HG03066 (cell line): ENCODE measurements around the gene SCN2B.

Experiments used
- ATAC-seq: cut with Tn5 transposase; IDR thresholded peaks from one replicate; pipeline ENCODE4 v1.9.1; 2021; ENCODE audit warnings: low read depth; ENCODE audit not compliant: unreplicated experiment

SCN2B gene

DNA sequence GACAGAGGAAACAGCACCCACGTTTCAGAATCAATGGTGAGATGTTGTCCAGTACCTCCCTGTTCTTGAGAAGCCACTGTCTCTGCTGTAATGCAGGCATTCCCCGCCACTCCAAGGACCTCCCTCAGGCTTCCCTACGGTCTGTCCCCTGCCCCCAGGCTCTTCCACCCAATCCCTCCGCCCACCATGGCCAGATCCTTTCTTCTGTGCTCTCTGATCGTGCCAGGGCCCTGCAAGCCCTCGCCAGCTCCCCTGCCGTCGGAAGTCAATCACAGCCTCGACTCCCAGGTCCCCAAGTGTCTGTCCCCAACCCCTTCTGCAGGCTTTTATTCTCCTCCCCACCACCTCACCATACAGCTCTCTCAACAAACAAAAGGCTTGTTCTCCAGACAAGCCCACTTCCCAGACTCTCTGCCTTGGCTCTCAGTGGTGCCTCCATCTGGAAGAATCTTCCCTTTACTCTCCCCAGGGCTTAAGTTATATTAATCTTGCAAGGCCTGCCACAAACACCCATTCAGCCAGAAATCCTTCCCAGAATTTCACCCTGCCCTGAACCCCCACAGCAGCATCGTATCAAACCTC lies 37.5 kb downstream of the SCN2B start:
- ATAC-seq = no peak

GRCh38 chr11:118136801-118137200 lies 39.6 kb downstream of the SCN2B start:
- ATAC-seq = no peak

- ATAC-seq = no peak
These were observed 40.1 kb downstream of the SCN2B start for GRCh38 chr11:118136341-118136740.

- no peak for ATAC-seq
These were observed 40.7 kb downstream of the SCN2B start for GRCh38 chr11:118135796-118136165.

DNA sequence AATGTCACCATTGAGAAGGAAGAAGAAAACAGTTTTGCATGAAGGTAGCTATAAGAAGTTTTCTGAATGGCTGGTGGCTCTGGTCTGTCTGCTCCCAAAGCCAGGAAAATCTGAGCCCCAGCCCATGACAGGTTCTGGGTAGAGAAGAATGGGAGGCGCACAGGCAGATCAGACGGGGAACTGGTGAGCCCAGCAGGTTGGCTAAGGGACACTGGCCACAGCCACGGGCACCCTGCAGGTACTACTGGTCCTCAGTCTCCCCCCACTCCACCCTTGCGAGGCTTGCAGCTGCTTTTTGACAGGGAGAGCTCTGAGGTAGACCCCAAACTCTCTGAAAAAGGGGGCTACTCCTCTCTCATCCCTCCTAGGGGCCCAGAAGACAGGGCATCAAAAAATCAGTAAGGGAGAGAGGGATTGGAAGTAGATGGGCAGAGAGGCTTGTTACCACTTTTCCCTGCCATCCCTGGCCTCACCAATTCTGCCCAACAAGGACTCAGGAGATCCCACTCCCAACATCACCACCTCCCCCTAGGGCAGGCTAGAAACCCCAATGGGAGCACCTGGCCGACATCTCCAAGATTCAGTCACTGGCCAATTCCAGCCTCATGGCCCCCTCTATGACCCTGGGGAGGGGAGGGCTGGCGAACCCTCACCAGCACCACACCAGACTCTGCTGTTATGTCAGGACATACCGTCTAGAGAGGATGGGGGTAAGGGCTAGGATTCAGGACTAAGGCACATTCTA lies 41.2 kb downstream of the SCN2B start:
- no peak for ATAC-seq

DNA sequence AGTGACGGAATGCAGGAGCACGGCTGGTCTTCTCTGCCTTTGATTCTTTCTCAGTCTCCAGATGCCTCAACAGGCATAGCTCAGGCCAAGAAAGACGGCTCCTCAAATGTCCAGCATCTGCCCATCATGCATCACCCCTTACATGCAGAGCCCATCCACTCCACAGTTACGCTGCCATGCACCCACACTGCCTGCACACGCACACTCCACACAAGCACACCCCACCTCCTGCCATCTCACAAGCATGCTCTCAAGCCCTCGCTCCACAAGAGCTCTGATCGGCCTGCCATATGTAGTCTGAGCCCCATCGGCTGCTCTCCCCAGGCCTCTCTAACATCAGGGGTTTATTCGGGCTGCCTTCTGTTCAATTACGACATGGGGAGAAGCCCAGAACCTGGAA lies 42.6 kb downstream of the SCN2B start:
- no peak for ATAC-seq

DNA sequence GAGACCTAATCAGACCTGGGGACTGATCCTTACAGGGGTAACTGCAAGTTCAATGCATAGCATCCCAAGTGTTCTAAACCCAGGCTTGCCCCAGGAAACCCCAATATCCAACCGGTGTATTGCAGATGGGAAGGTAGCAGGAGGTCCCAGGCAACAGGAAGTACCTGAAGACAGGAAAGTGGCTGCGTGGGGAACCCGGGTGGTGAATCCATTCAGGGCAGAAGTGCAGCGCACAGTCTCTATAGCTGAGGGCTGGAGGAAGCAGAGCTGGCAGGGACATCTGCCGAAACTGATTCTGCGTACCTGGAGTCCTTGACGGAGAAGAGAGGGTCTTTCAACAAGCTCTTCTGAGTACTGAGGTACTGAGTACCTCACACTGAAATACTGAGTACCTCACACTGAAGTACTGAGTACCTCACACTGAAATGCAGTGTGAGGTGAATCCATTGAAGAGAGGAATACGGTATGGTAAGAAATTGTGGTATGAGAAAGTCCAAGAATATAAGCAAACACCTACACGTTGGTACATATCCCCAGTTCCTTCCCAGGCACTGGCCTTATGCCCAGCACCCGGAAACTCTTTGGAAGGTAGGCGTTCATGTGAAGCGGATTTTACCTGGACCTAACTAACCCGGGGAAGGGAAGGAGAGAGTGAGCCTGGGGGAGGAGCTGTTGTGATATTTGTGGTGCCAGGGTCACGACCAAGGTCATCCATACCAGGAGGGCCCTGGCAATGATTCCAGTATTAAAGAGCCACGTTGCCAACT lies 43.9 kb downstream of the SCN2B start:
- ATAC-seq = no peak

DNA sequence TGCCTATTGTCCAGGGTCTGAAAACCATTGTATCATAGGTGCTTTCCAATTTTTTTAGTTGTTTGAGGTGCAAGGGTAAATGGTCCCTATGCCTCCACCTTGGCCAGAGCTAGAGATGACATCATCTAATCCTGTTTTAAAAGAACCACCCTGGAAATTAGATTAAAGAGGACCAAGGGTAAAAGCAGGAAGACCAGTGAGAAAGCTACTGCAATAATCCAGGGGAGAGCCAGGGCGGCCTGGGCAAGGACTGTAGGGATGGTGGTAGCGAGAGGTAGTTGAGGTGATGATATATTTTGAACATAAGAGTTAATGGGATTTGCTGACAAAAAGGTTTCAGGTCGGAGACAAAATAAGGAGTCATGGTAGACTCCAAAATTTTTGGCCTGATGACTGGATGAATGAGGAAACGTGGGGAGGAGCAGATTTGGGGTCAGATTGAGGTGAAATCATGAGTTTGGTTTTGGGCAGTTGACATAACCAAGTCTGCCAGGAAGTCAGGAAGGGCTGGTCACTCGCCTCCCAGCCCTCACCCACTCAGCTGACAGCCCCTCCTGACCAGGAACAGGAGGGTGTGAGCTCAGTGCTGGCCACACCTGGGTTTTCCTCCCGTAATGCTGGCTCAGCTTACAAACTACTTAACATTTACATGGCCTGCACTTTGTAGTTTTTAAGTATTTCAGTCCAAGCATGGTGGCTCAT lies 46.8 kb downstream of the SCN2B start:
- no peak for ATAC-seq

GRCh38 chr11:118128721-118129470 lies 47.5 kb downstream of the SCN2B start:
- ATAC-seq = no peak

GRCh38 chr11:118128310-118128709 lies 48.1 kb downstream of the SCN2B start:
- no peak for ATAC-seq

GRCh38 chr11:118126082-118126838 lies 50.2 kb downstream of the SCN2B start:
- no peak for ATAC-seq

GRCh38 chr11:118124929-118125535 lies 51.4 kb downstream of the SCN2B start:
- ATAC-seq = no peak

- no peak for ATAC-seq
These were observed 55.6 kb downstream of the SCN2B start for GRCh38 chr11:118120793-118121192.

DNA sequence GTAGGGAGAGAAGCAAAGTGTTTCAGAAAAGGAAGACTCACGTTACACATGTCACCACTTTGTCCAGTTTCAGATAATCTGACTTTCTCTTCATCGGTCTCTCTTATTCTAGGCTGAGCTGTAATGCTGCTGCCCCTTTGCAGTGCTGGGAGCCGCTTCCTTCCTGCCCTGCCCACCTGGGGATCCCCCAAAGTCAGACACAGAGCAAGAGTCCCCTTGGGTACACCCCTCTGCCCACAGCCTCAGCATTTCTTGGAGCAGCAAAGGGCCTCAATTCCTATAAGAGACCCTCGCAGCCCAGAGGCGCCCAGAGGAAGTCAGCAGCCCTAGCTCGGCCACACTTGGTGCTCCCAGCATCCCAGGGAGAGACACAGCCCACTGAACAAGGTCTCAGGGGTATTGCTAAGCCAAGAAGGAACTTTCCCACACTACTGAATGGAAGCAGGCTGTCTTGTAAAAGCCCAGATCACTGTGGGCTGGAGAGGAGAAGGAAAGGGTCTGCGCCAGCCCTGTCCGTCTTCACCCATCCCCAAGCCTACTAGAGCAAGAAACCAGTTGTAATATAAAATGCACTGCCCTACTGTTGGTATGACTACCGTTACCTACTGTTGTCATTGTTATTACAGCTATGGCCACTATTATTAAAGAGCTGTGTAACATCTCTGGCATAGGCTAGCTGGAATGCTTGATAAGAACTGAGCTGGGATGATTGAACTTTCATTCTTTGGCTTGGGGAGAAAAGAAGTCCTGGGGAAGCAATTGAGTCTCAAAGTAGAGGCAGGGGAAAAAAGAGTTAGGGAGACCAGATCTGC lies 58.4 kb downstream of the SCN2B start:
- ATAC-seq = no peak

DNA sequence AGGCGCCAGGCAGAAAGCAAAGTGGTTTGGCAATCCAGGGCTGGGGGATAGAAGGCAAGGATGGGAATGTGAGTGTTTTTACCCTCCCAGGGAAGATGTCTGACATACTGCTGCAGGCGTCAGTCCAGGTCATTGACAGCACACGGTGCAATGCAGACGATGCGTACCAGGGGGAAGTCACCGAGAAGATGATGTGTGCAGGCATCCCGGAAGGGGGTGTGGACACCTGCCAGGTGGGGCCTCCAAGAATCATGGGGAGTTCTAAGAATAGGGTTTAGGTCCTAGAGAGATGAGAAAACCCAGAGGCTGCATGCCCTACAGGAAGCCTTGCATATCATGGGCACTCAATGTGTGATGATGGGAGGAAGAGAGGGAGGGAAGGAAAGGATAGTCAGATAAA lies 61.4 kb downstream of the SCN2B start:
- ATAC-seq = no peak

- ATAC-seq = no peak
These were observed 62.2 kb downstream of the SCN2B start for GRCh38 chr11:118114266-118114665.

DNA sequence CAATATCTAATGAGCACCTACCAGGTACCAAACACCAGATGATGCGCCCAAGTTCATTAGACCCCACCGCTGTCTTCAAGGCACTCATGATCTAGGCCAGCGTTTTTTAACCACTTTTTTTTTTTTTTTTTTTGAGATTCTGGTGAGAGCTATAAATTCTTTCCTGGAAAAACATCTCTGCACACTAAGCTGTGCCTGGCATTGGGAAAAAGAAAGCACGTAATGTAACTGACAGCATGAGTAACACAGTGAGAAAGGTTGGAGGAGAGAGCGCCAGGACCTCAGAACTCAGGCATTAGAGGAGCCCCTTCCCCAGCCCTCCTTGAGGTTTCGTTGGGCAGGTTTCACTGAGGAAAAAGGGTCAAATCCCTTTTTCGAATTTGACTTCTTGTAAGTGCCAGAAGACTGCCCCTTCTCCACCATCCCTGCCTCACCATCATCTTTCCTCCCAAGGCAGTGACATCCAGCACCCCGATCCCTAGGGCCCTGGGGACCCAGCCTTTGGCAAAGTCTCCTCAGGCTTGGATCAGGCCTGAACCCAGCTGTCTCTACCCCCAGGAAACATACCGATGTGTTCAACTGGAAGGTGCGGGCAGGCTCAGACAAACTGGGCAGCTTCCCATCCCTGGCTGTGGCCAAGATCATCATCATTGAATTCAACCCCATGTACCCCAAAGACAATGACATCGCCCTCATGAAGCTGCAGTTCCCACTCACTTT lies 63.6 kb downstream of the SCN2B start:
- ATAC-seq = no peak
